Measurements from ENCODE around the gene GRK4.

The GRK4 gene

DNA sequence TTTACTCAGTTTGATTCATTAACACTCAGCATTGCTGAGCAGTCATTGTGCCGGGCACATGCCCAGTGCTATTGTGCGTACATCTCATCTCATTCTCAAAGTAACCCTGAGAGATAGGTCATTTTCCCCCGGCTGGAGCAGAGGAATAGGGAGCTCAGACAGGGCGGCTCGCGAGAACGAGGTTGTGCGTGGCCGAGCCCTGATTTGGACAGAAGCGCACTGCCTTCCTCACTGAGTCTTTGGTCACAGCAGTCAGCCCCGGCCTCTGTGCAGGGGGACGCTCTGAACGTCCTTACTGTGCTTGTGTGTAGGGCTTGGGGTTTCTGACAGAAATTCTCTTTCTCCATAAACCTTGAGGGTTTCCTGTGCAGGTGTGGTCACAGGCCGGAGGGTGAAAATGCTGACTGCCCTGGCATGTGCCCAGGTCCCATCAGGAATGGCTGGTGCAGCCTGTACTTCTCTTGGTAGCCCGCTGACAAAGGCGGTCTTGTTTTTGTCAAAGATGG is 39.6 kb upstream of the GRK4 start:
- no peaks in the 10 kb centered on the region for H3F3A ChIP-seq (ENCODE audit: low read depth)
- no peaks in the 10 kb centered on the region for H4K20me1 ChIP-seq (ENCODE audit: insufficient read depth, low read length, poor library complexity, severe bottlenecking)
- TF ChIP-seq EZH2phosphoT487 (IDR thresholded peaks at IDR 0.05; ENCODE audit: borderline replicate concordance) = no peak
- TF ChIP-seq, protein P1, sequence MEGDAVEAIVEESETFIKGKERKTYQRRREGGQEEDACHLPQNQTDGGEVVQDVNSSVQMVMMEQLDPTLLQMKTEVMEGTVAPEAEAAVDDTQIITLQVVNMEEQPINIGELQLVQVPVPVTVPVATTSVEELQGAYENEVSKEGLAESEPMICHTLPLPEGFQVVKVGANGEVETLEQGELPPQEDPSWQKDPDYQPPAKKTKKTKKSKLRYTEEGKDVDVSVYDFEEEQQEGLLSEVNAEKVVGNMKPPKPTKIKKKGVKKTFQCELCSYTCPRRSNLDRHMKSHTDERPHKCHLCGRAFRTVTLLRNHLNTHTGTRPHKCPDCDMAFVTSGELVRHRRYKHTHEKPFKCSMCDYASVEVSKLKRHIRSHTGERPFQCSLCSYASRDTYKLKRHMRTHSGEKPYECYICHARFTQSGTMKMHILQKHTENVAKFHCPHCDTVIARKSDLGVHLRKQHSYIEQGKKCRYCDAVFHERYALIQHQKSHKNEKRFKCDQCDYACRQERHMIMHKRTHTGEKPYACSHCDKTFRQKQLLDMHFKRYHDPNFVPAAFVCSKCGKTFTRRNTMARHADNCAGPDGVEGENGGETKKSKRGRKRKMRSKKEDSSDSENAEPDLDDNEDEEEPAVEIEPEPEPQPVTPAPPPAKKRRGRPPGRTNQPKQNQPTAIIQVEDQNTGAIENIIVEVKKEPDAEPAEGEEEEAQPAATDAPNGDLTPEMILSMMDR (conservative IDR thresholded peaks at IDR 0.05; ENCODE audit: low read length) = no peak
- H3K9me3 ChIP-seq (ENCODE audit: insufficient read depth, low read depth, low read length) = no peaks in the 10 kb centered on the region
- peaks cover 58% of the 10 kb centered on the region; the same call in 1 of the 2 replicates for H3K36me3 ChIP-seq (ENCODE audit: insufficient read depth, low read length)
- H3K4me2 ChIP-seq (ENCODE audit: low read depth, low read length, poor library complexity, severe bottlenecking) = no peak overlapping the region
- no peak overlapping the region for H3K9ac ChIP-seq (ENCODE audit: low read depth, low read length, poor library complexity, severe bottlenecking)
- no peak overlapping the region for H3K4me3 ChIP-seq (ENCODE audit: low read length, poor library complexity, severe bottlenecking)
- H3K4me1 ChIP-seq (ENCODE audit: insufficient read depth, low read length, poor library complexity, severe bottlenecking) = no peaks in the 10 kb centered on the region
- no peaks in the 10 kb centered on the region for H3K79me2 ChIP-seq (ENCODE audit: insufficient read depth, low read length)
- no peaks in the 10 kb centered on the region for H3K9me2 ChIP-seq (replicated peaks; ENCODE audit: low read depth, low read length)
- H2AFZ ChIP-seq (ENCODE audit: low read length) = no peak overlapping the region
- H3K27me3 ChIP-seq (ENCODE audit: insufficient read depth, low read length, poor library complexity, severe bottlenecking) = no peaks in the 10 kb centered on the region

DNA sequence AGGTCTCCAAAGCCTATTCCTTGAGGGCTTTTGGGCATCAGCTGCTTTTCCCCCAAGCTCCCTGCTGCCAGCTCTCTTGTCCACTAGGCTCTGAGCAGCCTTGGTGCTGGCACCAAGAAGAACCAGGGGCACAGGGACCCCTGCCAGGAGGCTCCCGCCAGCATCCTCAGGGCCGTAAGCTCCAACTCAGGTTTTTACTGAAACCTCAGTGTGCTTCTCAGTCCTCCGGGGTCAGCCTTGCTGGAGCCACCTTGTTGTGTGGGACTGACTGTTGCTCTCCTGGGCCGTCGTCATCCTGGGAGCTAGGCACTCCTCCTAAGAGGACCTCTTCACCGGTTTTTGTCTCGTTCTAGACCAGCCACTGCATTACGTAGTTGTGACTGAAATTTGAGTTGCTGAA is 39.1 kb upstream of the GRK4 start:
- Histone ChIP-seq H3K4me1 (ENCODE audit: insufficient read depth, low read length, poor library complexity, severe bottlenecking) (no peaks in the 10 kb centered on the region), H3K4me2 (ENCODE audit: low read depth, low read length, poor library complexity, severe bottlenecking) (no peak overlapping the region), H4K20me1 (ENCODE audit: insufficient read depth, low read length, poor library complexity, severe bottlenecking) (no peaks in the 10 kb centered on the region), H3K79me2 (ENCODE audit: insufficient read depth, low read length) (no peaks in the 10 kb centered on the region), H3K9me2 (replicated peaks; ENCODE audit: low read depth, low read length) (no peaks in the 10 kb centered on the region), H3K9me3 (ENCODE audit: insufficient read depth, low read depth, low read length) (no peaks in the 10 kb centered on the region), H3K9ac (ENCODE audit: low read depth, low read length, poor library complexity, severe bottlenecking) (no peak overlapping the region), H3K27me3 (ENCODE audit: insufficient read depth, low read length, poor library complexity, severe bottlenecking) (no peaks in the 10 kb centered on the region), H3K4me3 (ENCODE audit: low read length, poor library complexity, severe bottlenecking) (no peak overlapping the region), H2AFZ (ENCODE audit: low read length) (no peak overlapping the region), H3F3A (ENCODE audit: low read depth) (no peaks in the 10 kb centered on the region), H3K36me3 (ENCODE audit: insufficient read depth, low read length) (peaks cover 64% of the 10 kb centered on the region; the same call in 1 of the 2 replicates)
- TF ChIP-seq, protein P1 (conservative IDR thresholded peaks at IDR 0.05; ENCODE audit: low read length) = no peak
- TF ChIP-seq EZH2phosphoT487 (IDR thresholded peaks at IDR 0.05; ENCODE audit: borderline replicate concordance) = no peak

DNA sequence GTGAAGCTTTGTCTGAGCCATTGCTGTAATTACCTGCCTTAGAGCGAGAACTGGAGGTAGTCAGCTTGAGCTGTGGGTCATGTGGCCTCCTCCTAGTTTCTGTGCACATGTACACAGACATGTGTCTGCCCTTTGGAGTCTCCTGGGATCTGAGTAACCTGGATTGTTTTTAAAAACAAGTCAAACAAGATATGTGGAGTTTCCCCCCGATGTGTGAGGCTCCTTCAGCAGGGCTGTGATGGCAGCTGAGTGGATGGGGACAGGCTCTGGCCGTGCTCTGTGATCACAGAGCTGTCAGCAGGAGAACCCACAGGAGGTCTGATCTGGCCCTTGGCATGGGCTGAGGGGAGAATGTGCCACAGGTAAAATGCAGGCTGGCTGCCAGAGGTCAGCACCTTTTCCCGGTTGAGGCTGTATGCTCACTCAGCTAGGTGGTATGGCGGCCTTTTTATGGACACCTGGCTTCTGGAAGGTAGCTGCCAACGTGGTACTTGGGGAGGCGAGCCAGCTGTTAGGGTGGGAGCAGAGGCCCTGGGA is 38.5 kb upstream of the GRK4 start:
- TF ChIP-seq, protein P1 (conservative IDR thresholded peaks at IDR 0.05; ENCODE audit: low read length) = no peak
- no peak for TF ChIP-seq EZH2phosphoT487 (IDR thresholded peaks at IDR 0.05; ENCODE audit: borderline replicate concordance)
- Histone ChIP-seq H3K79me2 (ENCODE audit: insufficient read depth, low read length) (no peaks in the 10 kb centered on the region), H3K9me2 (replicated peaks; ENCODE audit: low read depth, low read length) (no peaks in the 10 kb centered on the region), H3K4me1 (ENCODE audit: insufficient read depth, low read length, poor library complexity, severe bottlenecking) (no peaks in the 10 kb centered on the region), H3F3A (ENCODE audit: low read depth) (no peaks in the 10 kb centered on the region), H2AFZ (ENCODE audit: low read length) (no peak overlapping the region), H3K4me3 (ENCODE audit: low read length, poor library complexity, severe bottlenecking) (no peak overlapping the region), H4K20me1 (ENCODE audit: insufficient read depth, low read length, poor library complexity, severe bottlenecking) (no peaks in the 10 kb centered on the region), H3K27me3 (ENCODE audit: insufficient read depth, low read length, poor library complexity, severe bottlenecking) (no peaks in the 10 kb centered on the region), H3K36me3 (ENCODE audit: insufficient read depth, low read length) (peaks cover 69% of the 10 kb centered on the region; the same call in 1 of the 2 replicates), H3K4me2 (ENCODE audit: low read depth, low read length, poor library complexity, severe bottlenecking) (no peak overlapping the region), H3K9me3 (ENCODE audit: insufficient read depth, low read depth, low read length) (no peaks in the 10 kb centered on the region), H3K9ac (ENCODE audit: low read depth, low read length, poor library complexity, severe bottlenecking) (no peak overlapping the region)

Data from Loucy (cell line).